Muscle layer of duodenum (tissue), 2 donors: Measurements from ENCODE around the gene LPAR1.

Experiments used
- H3K27ac ChIP-seq: one replicate; pipeline ENCODE4 v1.7.0; 2013; ENCODE audit warnings: mild to moderate bottlenecking, low read length
- H3K27me3 ChIP-seq: one replicate; pipeline ENCODE4 v1.7.0; 2013; ENCODE audit warnings: low read depth, mild to moderate bottlenecking, control low read depth, low read length
- H3K36me3 ChIP-seq, 2 donors: one replicate each; pipeline ENCODE4 v1.7.0; 2013; ENCODE audit warnings: low read length in 2 of 2, control low read depth in 1 of 2, mild to moderate bottlenecking in 1 of 2; ENCODE audit not compliant: insufficient read depth in 2 of 2, control insufficient read depth in 1 of 2
- H3K4me1 ChIP-seq, 2 donors: one replicate each; pipeline ENCODE4 v1.7.0; 2013; ENCODE audit warnings: low read length in 2 of 2, mild to moderate bottlenecking in 2 of 2, control low read depth in 1 of 2, moderate library complexity in 1 of 2; ENCODE audit not compliant: insufficient read depth in 2 of 2, control insufficient read depth in 1 of 2
- H3K4me3 ChIP-seq, 2 donors: one replicate each; pipeline ENCODE4 v1.7.0; 2013; ENCODE audit warnings: low read length in 2 of 2, low read depth in 1 of 2, mild to moderate bottlenecking in 1 of 2
- H3K9me3 ChIP-seq, 2 donors: one replicate each; pipeline ENCODE4 v1.7.0; 2013; ENCODE audit warnings: low read length in 2 of 2, control low read depth in 1 of 2, mild to moderate bottlenecking in 1 of 2; ENCODE audit not compliant: control insufficient read depth in 1 of 2
- donor health status: healthy.

LPAR1 gene

DNA sequence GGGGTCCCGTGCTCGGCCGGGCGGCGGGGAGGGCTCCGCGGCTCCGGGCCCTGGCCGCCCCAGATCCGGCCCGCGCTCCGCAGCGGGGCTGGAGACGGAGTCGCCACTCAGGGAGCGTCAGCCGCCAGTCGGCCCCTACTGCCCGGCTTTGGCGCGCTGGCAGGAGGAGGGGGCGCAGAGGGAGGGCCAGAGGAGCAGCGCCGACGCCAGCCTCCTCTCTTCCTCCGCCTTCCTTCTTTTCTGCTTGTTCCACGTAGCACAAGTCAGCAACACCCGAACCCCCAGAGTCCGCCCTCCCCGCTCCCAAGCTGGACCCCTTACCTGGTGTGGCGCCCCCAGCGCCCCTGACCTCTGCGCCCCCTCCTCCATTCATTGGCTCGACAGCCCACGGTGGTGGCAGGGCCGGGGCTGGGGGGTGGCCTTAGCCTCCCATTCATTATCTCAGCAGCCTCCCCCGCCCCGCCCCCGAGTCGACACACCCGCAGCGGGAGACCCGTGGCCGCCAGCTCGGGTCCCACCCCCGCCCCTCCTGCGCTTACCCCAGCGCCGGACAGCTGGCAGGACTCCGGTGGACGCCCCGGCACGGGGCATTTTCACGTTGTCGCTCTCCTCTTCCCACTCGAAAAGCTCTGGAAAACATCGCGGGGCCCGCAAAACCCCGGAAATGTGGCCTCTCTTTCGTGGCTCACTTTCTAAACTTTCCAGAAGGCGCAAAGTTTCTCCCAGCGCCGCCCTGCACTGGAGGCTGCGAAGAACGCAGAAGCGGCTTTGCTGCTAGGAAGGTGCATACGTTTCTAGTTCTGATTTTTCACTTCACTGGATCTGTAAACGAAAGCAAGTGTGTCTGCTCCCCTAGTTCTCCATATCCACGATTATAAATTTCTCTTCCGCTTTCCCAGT lies at the start of gene LPAR1:
Gene LPAR1 (minus strand): TSS at position 140 of the 900 bp plus-strand sequence. CDS start 66,353 bp downstream, outside the sequence.
- H3K36me3 ChIP-seq = no peaks in the 10 kb centered on the region
- no peaks in the 10 kb centered on the region for H3K27me3 ChIP-seq
- H3K4me1 ChIP-seq = peaks cover 3 to 17% of the 10 kb centered on the region in 2 donors
- peak within 1 kb of the TSS; percentile 75 to 78 for H3K4me3 ChIP-seq
- peak within 1 kb of the TSS; percentile 82 for H3K27ac ChIP-seq
- H3K9me3 ChIP-seq = no peaks in the 10 kb centered on the region

- Histone ChIP-seq H3K9me3 (no peaks in the 10 kb centered on the region), H3K27me3 (no peaks in the 10 kb centered on the region), H3K4me1 (no peaks in the 10 kb centered on the region), H3K4me3 (no peak overlapping the region), H3K27ac (no peak overlapping the region), H3K36me3 (no peaks in the 10 kb centered on the region)
Observed at GRCh38 chr9:111078391-111079038, 40.2 kb upstream of the LPAR1 start.

DNA sequence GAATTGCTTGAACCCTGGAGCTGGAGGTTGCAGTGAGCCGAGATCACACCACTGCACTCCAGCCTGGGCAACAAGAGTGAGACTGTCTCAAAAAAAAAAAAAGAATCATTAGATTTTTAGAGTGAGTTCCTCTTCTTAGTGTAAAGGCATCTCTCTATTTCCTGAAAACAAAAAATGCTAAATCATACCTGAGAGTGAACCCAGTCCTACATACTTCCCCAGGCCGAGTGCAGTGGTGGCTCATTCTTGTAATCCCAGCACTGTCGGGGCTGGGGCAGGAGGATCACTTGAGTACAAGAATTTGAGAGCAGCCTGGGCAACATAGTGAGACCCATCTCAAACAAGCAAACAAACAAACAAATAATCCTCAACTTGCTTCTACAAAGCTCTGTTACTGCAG lies 38.2 kb upstream of the LPAR1 start:
- H3K27me3 ChIP-seq = no peaks in the 10 kb centered on the region
- H3K4me3 ChIP-seq = no peak overlapping the region
- H3K4me1 ChIP-seq = no peaks in the 10 kb centered on the region
- H3K27ac ChIP-seq = no peak overlapping the region
- H3K36me3 ChIP-seq = no peaks in the 10 kb centered on the region
- H3K9me3 ChIP-seq = no peaks in the 10 kb centered on the region

DNA sequence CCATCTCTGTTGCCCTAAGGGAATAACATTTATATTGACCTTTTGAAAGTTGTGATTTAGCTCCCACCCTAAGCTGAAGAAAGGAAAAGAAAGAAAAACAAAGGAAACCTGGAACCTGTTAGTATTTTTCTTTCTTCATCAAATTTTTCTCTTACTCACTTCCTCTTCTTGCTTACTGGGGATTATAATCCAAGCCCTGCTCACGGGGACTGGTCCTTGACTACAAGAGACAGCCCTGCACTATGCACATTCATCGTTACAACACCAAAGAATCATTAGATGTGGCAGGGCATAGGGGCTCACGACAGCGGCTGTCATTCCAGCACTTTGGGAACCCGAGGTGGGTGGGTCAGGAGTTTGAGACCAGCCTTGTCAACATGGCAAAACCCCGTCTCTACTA lies 37.8 kb upstream of the LPAR1 start:
- no peaks in the 10 kb centered on the region for H3K36me3 ChIP-seq
- H3K4me1 ChIP-seq = no peaks in the 10 kb centered on the region
- H3K27me3 ChIP-seq = no peaks in the 10 kb centered on the region
- no peaks in the 10 kb centered on the region for H3K9me3 ChIP-seq
- no peak overlapping the region for H3K4me3 ChIP-seq
- no peak overlapping the region for H3K27ac ChIP-seq

DNA sequence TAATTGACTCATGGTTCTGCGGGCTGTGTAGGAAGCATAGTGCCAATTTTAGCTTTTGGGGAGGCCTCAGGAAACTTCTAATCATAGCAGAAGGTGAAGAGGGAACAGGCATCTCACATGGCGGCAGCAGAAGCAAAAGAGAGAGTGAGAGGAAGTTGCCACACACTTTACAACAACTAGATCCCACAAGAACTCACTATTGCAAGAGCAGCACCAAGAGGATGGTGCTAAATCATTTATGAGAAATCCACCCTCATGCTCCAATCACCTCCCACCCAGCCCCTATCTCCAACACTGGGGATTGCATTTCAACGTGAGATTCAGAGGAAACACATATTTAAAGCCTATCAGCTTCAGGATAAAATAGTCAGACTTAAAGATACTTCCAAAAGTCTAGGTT lies 36.1 kb upstream of the LPAR1 start:
- no peaks in the 10 kb centered on the region for H3K36me3 ChIP-seq
- H3K27ac ChIP-seq = no peak overlapping the region
- H3K4me3 ChIP-seq = no peak overlapping the region
- H3K4me1 ChIP-seq = no peaks in the 10 kb centered on the region
- H3K27me3 ChIP-seq = no peaks in the 10 kb centered on the region
- H3K9me3 ChIP-seq = no peaks in the 10 kb centered on the region

DNA sequence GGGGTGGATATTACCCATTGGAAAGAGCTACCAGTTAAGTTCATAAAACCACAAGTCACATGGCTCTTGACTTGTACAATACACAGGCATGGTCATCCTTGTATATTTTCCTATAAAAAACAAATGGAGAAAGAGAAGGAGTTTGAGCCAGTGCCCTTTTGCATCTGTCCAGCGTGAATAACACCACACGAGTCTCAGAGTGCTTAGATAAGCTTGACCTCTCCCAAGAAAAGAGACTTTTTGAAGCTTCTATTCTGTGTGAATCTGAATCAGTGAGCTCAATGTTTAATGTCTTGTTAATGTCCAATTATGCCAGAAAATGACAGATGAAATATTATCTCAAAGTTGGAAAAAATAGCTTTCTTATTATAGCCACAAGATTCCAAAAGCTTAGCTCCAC lies 30.9 kb upstream of the LPAR1 start:
- H3K36me3 ChIP-seq = no peaks in the 10 kb centered on the region
- no peaks in the 10 kb centered on the region for H3K9me3 ChIP-seq
- H3K27me3 ChIP-seq = no peaks in the 10 kb centered on the region
- H3K4me3 ChIP-seq = no peak overlapping the region
- H3K27ac ChIP-seq = no peak overlapping the region
- no peaks in the 10 kb centered on the region for H3K4me1 ChIP-seq

DNA sequence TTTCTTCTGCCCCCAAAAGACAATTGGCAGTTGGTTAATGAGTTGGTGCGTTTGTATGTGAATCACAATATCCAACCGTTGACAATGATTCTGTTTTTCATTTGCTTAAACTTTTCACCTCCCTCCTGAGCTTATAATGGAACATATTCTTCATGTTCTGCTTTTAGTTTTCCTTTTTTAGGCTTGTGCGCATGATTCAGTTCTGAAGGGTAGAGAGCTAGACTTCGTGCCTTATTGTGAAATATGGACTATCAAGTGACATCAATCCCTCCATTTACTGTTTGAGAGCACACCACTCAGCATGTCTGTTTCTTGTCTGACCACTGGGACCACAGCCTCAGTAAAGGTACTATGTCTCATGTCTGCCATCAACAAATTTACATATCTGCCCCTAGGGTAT lies 30.5 kb upstream of the LPAR1 start:
- Histone ChIP-seq H3K9me3 (no peaks in the 10 kb centered on the region), H3K27ac (no peak overlapping the region), H3K36me3 (no peaks in the 10 kb centered on the region), H3K4me3 (no peak overlapping the region), H3K27me3 (no peaks in the 10 kb centered on the region), H3K4me1 (no peaks in the 10 kb centered on the region)

DNA sequence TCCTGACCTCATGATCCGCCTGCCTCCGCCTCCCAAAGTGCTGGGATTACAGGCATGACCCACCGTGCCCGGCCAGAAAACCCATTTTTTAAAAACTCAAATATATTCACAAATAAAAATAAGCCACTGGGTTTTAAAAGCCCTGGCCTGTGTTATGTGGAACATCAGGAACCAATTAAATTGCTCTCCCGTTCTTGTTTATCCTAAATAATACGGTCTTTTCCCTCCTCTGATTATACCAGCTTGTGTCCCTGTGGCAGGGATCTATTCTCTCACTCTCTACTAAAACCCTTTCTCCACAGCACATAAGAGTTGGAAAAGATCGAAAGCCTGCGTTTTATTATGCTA lies 30.1 kb upstream of the LPAR1 start:
- H3K27ac ChIP-seq = no peak overlapping the region
- no peaks in the 10 kb centered on the region for H3K9me3 ChIP-seq
- H3K36me3 ChIP-seq = no peaks in the 10 kb centered on the region
- H3K4me3 ChIP-seq = no peak overlapping the region
- no peaks in the 10 kb centered on the region for H3K27me3 ChIP-seq
- H3K4me1 ChIP-seq = no peaks in the 10 kb centered on the region

DNA sequence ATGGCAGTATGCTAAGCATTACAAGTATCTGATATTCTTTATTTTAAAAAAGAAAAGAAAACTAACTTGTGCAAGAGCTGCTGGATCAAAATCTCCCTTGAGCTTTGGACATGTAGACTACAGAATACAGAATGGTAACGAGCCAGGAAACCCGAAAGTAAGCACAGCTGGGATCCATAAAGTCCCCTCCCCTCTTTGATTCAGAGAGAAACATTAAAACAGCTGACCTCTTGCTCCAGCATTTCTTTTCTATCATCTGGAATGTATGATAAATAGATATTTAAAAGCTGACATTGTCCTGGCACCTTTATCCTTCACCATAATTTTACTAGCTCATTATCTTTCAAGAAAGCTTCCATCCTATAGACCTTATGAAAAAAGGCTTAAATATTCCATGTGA lies 28.2 kb upstream of the LPAR1 start:
- no peaks in the 10 kb centered on the region for H3K4me1 ChIP-seq
- H3K9me3 ChIP-seq = no peaks in the 10 kb centered on the region
- H3K4me3 ChIP-seq = no peak overlapping the region
- H3K36me3 ChIP-seq = no peaks in the 10 kb centered on the region
- no peak overlapping the region for H3K27ac ChIP-seq
- H3K27me3 ChIP-seq = no peaks in the 10 kb centered on the region

- no peaks in the 10 kb centered on the region for H3K36me3 ChIP-seq
- H3K4me3 ChIP-seq = no peak overlapping the region
- no peak overlapping the region for H3K27ac ChIP-seq
- H3K4me1 ChIP-seq = no peaks in the 10 kb centered on the region
- no peaks in the 10 kb centered on the region for H3K9me3 ChIP-seq
- no peaks in the 10 kb centered on the region for H3K27me3 ChIP-seq
Observed at GRCh38 chr9:111065414-111065813, 27.1 kb upstream of the LPAR1 start.

GRCh38 chr9:111064160-111064837 lies 26.0 kb upstream of the LPAR1 start:
- Histone ChIP-seq H3K36me3 (no peaks in the 10 kb centered on the region), H3K27ac (no peak overlapping the region)

More at GRCh38 chr9:111064160-111064837, 26.0 kb upstream of the LPAR1 start:
- Histone ChIP-seq H3K27me3 (no peaks in the 10 kb centered on the region), H3K9me3 (no peaks in the 10 kb centered on the region), H3K4me1 (no peaks in the 10 kb centered on the region), H3K4me3 (no peak overlapping the region)
